ENCODE measurements around the gene CLIC5.
"Not testable (repeated sequence)": the region's sequence is repeated elsewhere in the genome, so short reads cannot be mapped to it uniquely, and the experiment has no call there.

CLIC5 gene

GRCh38 chr6:45961125-45961524 is 54.5 kb downstream of the CLIC5 start:
- DNase-seq: no peak

- no peak for DNase-seq
These were observed 56.0 kb downstream of the CLIC5 start for GRCh38 chr6:45959534-45960145.

- no peak for DNase-seq
These were observed 59.0 kb downstream of the CLIC5 start for GRCh38 chr6:45956663-45957062.

GRCh38 chr6:45956176-45956575 is 59.5 kb downstream of the CLIC5 start:
- no peak for DNase-seq

GRCh38 chr6:45955597-45955996 is 60.1 kb downstream of the CLIC5 start:
- no peak for DNase-seq

DNA sequence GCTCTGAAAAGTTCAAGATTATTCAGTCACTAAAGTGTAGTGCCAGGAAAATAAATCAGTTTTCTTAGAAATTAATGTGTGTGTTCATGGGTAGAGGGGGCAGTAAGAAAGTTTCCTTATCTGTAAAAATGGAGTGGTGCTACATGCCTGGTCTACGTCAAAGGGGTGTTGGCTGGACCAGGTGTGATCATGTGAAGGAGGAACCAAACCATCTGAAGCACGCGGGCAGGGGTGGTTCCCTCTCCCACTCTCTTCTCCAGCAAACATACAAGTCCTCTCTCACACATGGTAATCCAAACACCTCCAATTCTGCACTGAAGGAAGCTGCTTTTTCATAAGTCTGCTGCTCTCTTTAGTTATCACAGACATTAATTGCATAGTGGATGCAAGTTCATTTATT is 63.1 kb downstream of the CLIC5 start:
- DNase-seq: no peak

GRCh38 chr6:45952168-45952529 is 63.5 kb downstream of the CLIC5 start:
- DNase-seq: no peak

- no peak for DNase-seq
These were observed 64.1 kb downstream of the CLIC5 start for GRCh38 chr6:45951321-45952167.

GRCh38 chr6:45949256-45949655 is 66.4 kb downstream of the CLIC5 start:
- DNase-seq: no peak

DNA sequence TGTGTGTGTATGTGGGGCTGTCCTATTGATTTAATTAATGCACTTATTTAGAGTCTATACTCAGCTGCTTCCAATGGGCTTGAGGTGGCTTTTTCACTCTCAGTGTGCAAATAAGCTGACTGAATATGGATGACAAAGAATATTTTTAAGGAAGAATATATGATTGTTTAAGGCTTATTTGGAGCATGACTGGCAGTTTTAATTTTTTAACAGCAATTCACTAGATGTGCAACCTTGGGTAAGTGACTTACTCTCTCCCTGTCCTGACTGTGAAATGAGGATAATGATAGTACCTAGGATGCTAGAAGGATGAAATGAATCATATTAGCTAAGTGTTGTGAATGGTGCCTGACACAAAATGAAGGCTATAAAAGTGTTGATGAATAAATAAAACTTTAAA is 67.9 kb downstream of the CLIC5 start:
- no peak for DNase-seq

DNA sequence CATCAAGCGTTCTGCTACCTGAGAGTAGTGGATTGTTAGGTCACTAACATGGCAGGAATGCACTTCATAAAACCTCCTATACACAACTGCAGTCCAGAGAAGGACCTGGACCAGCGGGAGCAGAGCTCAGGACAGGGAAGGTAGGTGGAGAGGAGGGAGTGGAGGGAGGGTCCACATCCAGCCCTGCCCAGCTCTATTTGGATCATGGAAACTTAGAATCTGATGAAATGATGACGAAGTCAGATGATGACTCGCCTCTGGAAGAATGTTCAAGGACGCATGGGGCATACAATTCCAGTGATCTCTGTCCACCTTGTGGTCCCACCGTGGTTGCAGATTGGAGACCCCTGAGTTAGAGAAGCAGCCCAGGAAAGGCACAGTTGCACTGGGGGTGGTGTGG is 68.8 kb downstream of the CLIC5 start:
- no peak for DNase-seq

DNA sequence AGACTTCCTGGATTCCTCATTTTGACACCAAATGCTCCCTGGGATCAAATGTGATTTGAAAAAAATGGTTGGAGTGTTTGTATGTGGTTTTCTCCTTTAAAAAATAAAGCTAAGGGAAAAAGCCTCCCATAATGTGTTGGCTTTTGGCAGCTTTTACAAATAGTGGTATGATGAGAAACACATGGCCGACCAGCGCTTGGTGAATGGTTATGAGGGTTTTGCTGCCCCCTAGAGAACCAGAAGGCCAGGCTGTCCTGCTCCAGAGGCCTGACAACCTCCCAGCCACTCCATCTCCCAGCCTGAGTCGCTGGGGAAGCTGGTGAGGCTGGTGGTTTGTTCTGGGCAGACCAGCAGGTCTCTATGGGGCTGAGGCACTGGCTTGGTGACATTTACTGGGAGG is 69.3 kb downstream of the CLIC5 start:
- no peak for DNase-seq

DNA sequence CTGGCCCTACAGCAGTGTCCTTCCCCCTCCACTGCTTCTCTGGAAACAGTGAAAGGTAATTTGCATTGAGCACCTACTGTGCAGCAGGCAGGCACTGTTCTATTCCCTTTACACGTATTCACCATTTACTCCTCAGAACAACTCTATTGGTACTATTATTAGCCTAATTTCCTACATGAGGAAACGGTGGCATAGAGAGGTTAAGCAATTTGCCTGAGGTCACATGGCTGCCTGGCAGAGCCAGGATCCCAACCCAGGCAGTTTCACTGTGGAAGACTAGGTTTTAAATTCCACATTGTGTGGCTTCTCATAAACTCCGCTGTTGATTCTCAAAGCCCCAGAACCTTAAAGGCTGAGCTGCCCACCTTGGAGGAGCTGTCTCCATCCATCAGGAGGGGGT is 72.7 kb downstream of the CLIC5 start:
- DNase-seq: no peak

DNA sequence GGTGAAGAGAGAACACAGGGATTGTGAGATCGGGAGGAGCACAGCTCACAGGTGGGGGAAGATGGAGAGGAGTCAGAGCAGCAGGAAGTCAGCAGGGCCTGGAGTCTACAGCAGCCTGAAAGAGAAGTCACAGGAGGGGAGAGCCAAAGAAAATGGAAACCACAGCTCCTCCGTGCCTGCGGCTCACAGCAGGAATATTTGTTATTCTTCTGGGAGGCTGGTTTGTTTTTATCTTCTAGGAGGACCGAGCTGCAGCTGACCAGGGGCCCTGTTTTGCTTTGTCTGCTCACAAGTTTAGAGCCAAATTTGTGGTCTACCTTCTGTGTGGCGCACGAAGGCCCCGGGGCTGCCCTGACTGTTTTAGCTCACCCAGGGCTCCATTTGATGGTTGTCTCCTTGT is 81.8 kb downstream of the CLIC5 start:
- DNase-seq: no peak

DNA sequence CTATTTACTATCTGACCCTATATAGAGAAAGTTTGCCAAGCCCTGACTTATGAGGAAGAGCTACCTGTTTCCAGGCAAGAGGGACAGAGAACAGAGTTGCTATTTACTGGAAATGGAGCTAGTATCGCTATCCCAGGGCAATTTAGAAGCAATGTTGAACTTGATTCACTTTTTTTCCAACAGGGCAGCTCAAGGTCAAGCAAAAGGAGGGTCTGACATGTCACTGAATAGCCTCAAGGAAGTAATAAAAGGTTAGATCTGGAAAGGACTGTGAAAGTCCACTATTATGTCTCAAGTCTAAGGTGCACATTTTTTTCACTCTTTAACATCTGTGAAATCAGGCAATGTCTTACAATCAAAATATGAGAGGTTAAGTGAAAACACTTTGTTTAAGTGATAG is 84.4 kb downstream of the CLIC5 start:
- no peak for DNase-seq

- peak; percentile 66 for DNase-seq
These were observed 85.1 kb downstream of the CLIC5 start for GRCh38 chr6:45930420-45931040.

DNA sequence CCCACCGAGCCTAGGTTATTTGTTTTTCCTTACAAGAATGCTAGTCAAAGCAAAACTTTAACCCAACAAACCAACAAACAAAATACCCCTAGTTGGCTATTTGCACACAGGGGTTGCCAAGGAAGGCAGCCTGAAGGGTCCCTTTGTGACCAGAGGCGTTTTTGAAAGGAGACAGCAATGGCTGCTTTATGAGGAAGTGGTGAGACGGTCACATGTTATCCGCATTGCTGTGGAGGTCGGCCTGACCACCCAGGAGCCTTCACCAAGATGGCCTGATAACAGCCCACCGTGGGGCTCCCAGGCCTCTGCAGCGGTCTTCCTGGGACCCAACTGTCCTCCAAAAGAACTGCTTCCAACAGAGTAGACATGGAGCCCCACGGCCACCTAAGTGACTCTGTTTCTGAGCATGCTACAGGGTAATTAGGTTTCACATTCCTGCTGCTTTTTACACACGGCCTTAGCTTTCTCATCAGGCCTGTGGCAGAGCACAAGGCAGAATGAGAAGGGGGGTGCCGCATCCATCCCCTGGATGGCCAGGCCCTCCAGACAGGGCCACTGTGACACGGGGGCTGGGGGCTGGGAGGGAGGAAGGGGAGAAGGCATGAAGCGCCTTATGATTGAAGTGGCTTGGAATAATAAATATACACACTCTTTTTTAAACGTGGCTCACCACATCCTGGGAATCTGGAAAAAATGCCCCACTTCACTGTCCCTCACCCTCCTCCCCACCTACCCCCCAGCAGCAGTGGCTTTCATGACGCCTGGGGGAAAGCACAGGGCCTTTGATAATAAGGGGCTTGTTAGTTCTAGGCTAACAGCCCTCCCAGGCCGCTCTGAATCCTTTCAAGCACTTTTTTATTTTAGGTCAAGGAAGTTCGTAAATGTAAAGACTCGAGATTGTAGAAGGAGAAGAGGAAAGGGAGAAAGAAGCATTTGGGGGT is 86.0 kb downstream of the CLIC5 start:
- no peak for DNase-seq

- no peak for DNase-seq
These were observed 86.8 kb downstream of the CLIC5 start for GRCh38 chr6:45928721-45929305.

DNA sequence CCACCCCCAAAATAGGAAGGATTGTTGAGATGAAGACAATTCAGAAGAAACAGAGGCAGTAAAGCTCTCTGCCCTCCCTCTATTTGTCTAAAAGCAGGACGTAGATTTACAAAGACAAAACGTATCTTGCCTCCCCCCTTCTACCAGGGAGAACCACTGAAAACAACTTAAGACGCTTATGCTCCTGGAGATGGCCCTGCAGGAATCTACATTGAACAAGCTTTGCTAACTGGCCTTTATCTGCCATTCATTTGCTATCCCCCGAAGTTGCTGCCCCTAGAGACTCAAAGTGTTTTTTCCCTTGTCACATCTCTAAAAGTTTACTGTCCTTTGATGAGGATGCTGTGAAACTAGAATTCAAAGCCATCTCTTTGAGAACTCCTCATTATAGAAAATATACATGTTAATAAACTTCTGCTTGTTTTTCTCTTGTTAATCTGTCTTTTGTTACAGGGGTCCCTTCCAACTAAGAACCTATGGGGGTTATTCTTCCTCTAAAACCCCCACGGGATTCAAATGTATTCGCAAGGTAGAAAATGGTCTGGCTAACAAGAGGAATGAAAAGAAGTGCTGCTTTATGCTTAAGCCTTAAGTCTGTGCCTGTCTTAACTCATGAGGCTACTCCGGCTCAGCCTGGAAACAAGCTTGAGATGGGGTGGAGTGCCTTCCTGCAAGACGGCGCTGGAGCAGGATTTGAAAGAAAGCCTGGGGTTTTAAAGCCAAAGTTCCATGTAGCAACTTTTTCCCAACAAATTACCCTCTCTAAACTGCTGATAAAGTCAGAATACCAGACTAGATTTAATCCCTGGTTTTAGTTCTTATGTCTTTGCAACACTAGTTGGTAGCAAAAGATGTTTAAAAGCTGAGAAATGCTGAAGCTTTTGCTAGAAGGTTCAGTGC is 88.0 kb downstream of the CLIC5 start:
- DNase-seq: no peak

DNA sequence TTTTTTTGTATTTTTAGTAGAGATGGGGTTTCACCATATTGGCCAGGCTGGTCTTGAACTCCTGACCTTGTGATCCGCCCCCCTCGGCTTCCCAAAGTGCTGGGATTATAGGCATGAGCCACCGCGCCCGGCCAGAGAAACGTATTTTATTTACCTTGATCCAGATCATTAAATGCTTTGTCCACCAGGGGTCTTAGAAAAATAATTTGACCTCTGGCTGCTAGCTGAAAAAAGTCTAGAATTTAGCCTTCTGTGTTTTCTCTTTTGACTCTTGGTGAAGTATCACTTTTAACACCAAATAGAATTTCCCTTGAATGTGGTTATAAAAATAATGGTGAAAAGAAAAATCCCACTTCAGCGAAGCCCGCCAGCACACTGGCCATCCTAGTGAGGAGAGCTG is 89.2 kb downstream of the CLIC5 start:
- DNase-seq: not testable (repeated sequence)

GRCh38 chr6:45924763-45925342 is 90.8 kb downstream of the CLIC5 start:
- no peak for DNase-seq
